ENCODE data around the gene DGKB.

The DGKB gene

GRCh38 chr7:14859267-14859666, 43.3 kb downstream of the DGKB start:
- no peak for DNase-seq (ENCODE audit: low spot score)

DNA sequence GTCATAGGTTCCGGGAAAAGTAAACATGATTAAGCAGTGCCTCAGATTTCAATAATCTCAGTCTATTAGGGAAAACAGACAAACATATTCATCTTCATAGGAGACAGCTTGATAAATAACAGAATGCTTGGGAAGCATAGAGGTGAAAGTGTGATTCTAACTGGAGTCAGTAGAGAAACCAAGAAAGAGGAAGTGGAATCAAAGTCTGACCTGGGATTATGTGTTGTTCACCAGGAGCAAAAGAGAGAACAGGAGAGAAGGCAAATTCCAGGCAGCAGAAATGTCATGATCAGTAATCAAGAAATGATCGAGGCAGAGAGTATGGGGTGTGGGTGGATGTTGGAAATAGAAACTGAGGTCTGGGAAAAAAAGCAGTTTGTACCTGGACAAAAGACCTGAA, 43.7 kb downstream of the DGKB start:
- no peak for DNase-seq (ENCODE audit: low spot score)

DNA sequence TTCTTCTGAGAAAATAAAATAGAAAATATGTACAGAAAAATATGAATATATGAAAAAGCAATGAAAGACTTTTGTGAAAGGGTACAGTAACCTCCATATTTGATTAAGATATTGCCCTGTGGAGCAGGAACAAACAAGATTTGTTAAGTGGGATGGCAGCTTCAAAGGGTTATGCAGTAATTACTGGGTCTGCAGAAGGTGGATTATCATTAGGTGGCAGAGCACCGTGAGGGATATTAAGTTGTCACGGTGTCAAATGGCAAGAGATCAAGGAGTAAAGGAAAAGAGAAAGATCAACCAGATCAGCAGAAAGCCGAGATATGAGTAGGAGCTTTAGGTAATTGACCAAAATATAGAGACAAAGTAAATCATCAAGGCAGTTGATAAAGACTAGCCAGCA, 44.1 kb downstream of the DGKB start:
- no peak for DNase-seq (ENCODE audit: low spot score)

DNA sequence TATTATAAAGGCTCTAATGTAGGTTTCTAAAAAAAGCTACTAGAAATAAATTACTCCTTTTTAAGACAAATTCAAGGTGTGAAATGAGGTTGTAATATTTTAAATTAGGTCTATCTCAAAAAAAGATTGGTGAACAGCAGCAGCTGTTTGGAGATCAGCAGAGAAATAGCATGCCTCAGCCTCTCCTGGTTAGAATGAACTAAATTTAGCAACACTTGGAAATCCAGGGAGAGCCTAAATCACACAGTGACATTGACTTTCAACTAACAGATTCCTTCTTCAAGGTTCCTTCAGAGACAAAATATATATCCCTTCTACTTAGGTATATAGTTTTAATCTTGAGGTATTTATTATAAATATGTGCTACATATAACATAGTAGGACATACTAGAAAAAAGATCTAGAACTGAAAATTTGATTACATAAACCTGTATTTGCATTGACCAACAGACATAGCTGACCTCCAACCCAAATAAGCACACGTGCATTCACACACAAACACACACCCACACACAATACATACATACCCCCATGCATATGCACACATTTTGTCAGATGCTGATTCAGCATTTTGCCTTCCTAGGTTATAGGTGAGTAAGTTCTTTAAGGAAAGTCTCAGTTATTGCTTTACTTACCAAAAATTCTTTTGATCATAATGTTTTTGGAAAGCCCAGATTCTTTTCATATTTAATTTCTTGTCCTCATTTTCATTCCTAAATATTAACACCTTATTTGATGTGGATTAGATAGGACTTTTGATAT, 47.3 kb downstream of the DGKB start:
- no peak for DNase-seq (ENCODE audit: low spot score)

GRCh38 chr7:14854471-14854870, 48.1 kb downstream of the DGKB start:
- DNase-seq (ENCODE audit: low spot score): no peak

DNA sequence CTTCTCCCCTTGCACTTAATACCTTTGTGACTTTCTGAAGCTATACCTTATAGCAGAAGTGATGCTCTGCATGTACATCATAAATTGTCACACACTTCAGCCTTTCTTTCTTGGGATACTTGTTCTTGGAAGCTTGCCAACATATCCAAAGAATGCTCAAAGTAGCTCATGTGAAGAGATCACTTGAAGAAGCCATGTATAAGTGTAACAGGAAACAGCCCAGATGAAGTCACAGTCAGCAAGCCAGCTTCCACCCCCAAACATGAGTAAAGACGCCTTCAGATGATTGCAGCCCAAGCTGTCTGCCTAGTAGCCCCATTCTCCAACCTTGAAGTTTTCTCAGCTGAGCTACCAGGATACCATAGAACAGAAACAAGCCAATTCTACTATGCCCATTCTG, 50.9 kb downstream of the DGKB start:
- no peak for DNase-seq (ENCODE audit: low spot score)

- no peak for DNase-seq (ENCODE audit: low spot score)
Observed at GRCh38 chr7:14850039-14850438, 52.5 kb downstream of the DGKB start.

DNA sequence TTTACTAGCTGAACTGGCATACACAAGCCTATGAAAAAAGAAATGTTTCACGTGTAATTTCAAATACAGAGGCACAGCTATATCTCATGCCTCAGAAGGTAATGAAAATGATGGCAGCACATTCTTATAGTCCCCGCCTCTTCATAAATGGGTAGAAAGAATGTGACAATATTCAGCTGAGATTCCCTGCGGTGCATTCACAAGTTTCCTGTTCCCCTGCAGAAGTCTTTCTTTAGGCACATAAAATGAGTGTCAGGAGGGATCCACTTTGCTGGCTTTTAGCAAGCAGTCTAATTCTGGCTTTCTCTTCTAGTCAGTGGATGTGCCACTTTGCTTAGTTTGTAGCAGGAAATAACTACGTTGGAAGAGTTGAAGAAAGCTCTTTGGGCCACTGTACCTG, 56.1 kb downstream of the DGKB start:
- DNase-seq (ENCODE audit: low spot score): no peak

GRCh38 chr7:14843755-14844154, 58.8 kb downstream of the DGKB start:
- DNase-seq (ENCODE audit: low spot score): no peak

GRCh38 chr7:14842523-14842922, 60.0 kb downstream of the DGKB start:
- no peak for DNase-seq (ENCODE audit: low spot score)

DNA sequence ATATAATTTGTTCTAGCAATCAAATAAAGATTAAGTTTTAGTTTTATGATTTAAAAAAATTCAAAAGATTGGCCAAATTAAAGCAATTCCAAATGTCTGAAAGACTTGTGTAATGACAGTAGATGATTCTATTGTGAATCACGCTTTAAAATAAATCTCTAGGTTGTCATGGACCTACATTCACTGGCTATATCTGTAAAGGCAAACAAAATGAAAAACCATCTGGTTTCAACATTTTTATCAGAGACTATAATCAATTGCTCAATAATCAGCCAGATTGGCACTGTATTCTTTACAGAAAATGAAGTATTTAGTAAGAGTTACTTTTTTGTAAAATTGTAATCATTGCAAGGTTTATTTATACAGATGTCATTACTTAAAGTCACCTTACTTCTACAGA, 60.7 kb downstream of the DGKB start:
- DNase-seq (ENCODE audit: low spot score): no peak

- no peak for DNase-seq (ENCODE audit: low spot score)
Observed at GRCh38 chr7:14841086-14841485, 61.5 kb downstream of the DGKB start.

GRCh38 chr7:14839307-14839706, 63.2 kb downstream of the DGKB start:
- no peak for DNase-seq (ENCODE audit: low spot score)

DNA sequence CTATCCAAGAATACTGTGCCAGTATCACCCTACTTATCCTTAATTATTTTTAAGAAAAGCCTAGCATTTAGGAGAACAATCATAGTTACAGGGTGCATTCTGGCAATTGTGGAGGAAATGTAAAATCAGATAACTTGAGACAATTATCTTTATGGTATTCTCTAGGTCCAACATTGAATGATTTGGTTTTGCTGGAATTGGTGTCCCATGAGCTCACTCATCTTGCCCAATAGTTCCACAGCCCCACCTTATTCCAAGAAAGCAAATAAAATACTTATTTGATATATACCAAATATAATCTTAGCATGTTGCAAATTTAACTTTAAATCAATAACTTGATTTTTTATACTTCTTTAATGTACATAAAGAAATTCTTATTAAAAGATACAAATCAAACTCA, 65.3 kb downstream of the DGKB start:
- no peak for DNase-seq (ENCODE audit: low spot score)

DNA sequence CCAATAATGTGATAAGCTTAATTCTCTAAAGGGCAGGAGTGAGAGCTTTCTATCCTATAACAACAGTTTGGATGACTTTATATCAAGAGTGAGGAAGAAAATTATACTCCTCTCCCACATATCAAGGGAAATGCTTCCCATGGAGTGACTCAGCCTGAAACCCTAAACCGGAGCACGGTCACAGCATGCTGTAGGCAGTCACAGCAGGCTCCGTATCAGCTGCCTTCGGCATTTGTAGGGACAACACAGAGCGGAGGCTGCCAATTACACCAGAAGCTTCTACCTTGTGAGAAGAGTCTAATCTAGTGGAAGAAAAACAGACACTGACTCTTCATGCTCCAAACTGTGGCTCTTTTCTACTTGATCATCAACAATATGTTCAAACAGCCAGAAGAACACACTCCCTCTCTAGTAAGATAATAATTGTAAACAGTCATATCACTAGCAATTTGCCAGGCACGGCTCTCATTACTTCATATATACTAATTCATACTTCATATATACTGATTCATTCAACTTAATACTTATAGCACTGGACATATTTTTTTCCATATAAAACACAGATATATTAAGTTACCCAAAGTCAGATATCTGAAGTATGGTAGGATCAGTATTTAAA, 65.9 kb downstream of the DGKB start:
- no peak for DNase-seq (ENCODE audit: low spot score)

- DNase-seq (ENCODE audit: low spot score): no peak
Observed at GRCh38 chr7:14836006-14836405, 66.5 kb downstream of the DGKB start.

DNA sequence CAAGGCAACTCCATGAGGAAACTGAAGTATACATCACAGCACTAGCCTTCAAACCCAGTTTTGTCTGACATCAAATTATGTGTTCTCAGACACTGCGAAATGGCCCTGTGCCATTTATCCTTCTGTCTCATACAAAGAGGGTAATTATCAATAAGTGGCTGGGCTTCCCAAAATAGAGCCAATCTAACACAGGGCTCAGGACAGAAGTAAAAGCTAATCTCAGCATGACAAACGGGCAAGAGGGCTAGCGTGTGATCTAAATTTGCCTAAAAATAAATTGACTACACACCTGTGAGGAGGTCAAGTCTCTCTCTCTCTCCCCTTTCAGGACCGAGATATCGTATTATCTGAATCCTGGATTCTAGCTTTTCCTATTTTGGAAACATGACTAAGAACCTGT, 67.2 kb downstream of the DGKB start:
- DNase-seq (ENCODE audit: low spot score): no peak

DNA sequence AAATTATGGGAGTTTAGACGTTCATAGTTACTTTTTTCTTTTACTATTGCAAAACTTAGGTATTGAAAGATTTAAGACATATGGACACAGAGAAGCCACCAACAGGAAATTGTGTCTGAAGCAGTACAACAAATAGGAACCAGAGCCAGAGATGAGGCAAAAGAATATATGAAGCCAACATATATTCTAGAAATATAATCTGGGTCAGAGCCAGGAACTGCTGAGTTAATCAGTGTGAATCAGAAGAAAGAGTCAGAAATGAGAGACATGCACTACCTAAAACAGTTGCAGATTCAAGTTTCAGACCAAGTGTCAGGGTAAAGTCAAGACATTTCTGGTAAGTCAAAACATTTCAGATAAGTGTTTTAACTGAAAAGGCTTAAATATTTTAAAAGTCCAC, 67.7 kb downstream of the DGKB start:
- DNase-seq (ENCODE audit: low spot score): no peak

- no peak for DNase-seq (ENCODE audit: low spot score)
Observed at GRCh38 chr7:14834456-14834855, 68.1 kb downstream of the DGKB start.

GRCh38 chr7:14833707-14834106, 68.8 kb downstream of the DGKB start:
- DNase-seq (ENCODE audit: low spot score): no peak

DNA sequence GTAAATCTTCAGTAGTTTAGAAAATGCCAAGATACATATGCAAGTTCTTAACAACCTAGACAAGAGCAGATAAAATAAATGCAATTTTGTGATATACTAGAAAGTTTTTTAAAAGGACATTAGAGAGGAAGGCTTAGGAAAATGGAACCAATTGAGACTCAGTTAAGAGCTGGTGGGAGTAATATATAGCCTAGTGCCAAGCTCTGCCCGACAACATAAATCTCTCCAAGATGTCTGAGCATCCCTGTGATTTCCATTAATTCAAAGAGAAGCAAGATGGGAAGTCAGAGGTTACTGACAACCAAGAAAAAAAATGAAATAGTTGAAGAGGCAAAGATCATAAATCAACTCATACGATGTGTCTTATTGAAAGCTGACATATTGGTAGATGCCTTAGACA, 74.5 kb downstream of the DGKB start:
- DNase-seq (ENCODE audit: low spot score): no peak

DNA sequence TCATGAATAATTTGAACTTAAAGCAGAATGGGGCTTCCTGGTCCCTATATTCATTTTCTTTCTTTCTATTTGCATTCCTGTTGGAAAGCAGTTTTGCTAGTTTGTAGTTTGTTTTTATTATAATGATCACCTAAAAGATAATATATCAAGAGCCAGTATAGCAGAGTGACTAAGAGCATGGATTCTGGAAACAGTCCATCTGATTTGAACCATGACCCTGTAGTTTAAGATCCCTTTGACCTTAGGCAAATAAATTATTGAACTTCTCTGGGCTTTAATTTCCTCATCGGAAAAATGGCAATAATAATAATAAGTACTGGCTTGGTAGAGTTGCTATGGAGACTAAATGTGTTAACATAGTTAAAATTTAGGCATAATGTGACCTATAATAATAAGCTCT, 76.1 kb downstream of the DGKB start:
- DNase-seq (ENCODE audit: low spot score): no peak

- no peak for DNase-seq (ENCODE audit: low spot score)
Observed at GRCh38 chr7:14825912-14826311, 76.6 kb downstream of the DGKB start.

DNA sequence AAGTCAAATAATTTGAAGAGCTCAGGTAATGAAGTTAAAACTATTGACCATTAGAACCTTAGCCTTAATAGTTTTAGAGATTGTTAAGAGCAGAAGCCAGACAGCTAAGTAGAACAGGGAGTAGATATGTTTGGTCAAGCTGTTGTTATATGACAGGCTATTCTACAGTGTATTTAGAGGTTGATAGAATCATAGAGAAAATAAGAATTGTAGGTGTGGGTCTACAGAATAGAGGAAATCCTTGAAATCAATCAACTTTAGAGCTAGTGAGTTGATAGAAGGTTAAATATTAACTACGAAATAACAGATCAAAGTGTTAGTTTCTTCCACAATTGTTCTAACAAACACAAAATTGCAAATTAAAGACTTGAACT, 80.1 kb downstream of the DGKB start:
- no peak for DNase-seq (ENCODE audit: low spot score)

Measured in putamen (tissue), 1 donor.